ENCODE measurements around the gene PPIL4. TPM values are rescaled to one million over a fixed set of nuclear protein-coding genes. Genes with fewer than 3 reads are reported as not detected.
A peak's percentile ranks its signal among the peaks of the same experiment; 100 is the strongest.

PPIL4 gene
- total and polyA plus RNA-seq, 2 of the 13 experiments (the other 11 are each of a cell fraction or from before 2014, with no cell fraction given): 5.5 to 46.0 TPM

- peak; percentile 44; the same call in 1 of the 2 replicates for TF ChIP-seq ARID5B (CRISPR knock-in tag; IDR thresholded peaks at IDR 0.05)
- no peak for TF ChIP-seq HOXA7 (CRISPR knock-in tag; IDR thresholded peaks at IDR 0.05)
- peak; percentile 89 for TF ChIP-seq CEBPG (CRISPR knock-in tag; IDR thresholded peaks at IDR 0.05)
- peak; percentile 80 for TF ChIP-seq FOXA3 (CRISPR knock-in tag; IDR thresholded peaks at IDR 0.05)
- peak; percentile 85 for TF ChIP-seq CEBPB (IDR thresholded peaks at IDR 0.05; ENCODE audit: borderline replicate concordance, low read depth, low read length)
- no peak for TF ChIP-seq CERS6 (CRISPR knock-in tag; IDR thresholded peaks at IDR 0.05)
- TF ChIP-seq ATF3 (CRISPR knock-in tag; IDR thresholded peaks at IDR 0.05): peak; percentile 46; the same call in 1 of the 2 replicates
- TF ChIP-seq HOXA5 (CRISPR knock-in tag; IDR thresholded peaks at IDR 0.05): no peak
- peak; percentile 18; the same call in 1 of the 2 replicates for TF ChIP-seq HNF4A (CRISPR knock-in tag; IDR thresholded peaks at IDR 0.05)
- TF ChIP-seq HDAC1 (CRISPR knock-in tag; IDR thresholded peaks at IDR 0.05): no peak
- peak; percentile 21 for TF ChIP-seq TEAD3 (CRISPR knock-in tag; optimal IDR thresholded peaks at IDR 0.05; ENCODE audit: borderline replicate concordance)
- TF ChIP-seq TEAD2 (CRISPR knock-in tag; IDR thresholded peaks at IDR 0.05): no peak
- no peak for TF ChIP-seq PHB2 (IDR thresholded peaks at IDR 0.05; ENCODE audit: partially characterized antibody)
- TF ChIP-seq SOX13 (IDR thresholded peaks at IDR 0.05): no peak
- TF ChIP-seq SOX13 (CRISPR knock-in tag; conservative IDR thresholded peaks at IDR 0.05 in 1 of 2, IDR thresholded peaks at IDR 0.05 in 1 of 2): 0 out of 4 replicates have a peak, but pooled peaks of 1 of the 2 experiments have one; percentile 9
- no peak for TF ChIP-seq FOXP1 (IDR thresholded peaks at IDR 0.05)
- 0 out of 2 replicates have a peak, but pooled peaks have one; percentile 14 for TF ChIP-seq FOXP1 (CRISPR knock-in tag; IDR thresholded peaks at IDR 0.05)
- no peak for TF ChIP-seq ZNF749 (CRISPR knock-in tag; IDR thresholded peaks at IDR 0.05; ENCODE audit: borderline replicate concordance)
- TF ChIP-seq ATM (IDR thresholded peaks at IDR 0.05; ENCODE audit: borderline replicate concordance): no peak
- TF ChIP-seq PATZ1 (CRISPR knock-in tag; IDR thresholded peaks at IDR 0.05): no peak
- no peak for TF ChIP-seq TCF7 (IDR thresholded peaks at IDR 0.05; ENCODE audit: low read depth)
- TF ChIP-seq RAD21 (CRISPR knock-in tag; IDR thresholded peaks at IDR 0.05): no peak
- TF ChIP-seq MEF2D (CRISPR knock-in tag; IDR thresholded peaks at IDR 0.05): no peak
- TF ChIP-seq FOXA1 (IDR thresholded peaks at IDR 0.05): no peak
- peak; percentile 61; the same call in 1 of the 2 replicates for TF ChIP-seq FOXA1 (CRISPR knock-in tag; IDR thresholded peaks at IDR 0.05)
- no peak for TF ChIP-seq XRCC5 (optimal IDR thresholded peaks at IDR 0.05; ENCODE audit: low read length)
- TF ChIP-seq KDM3A (CRISPR knock-in tag; IDR thresholded peaks at IDR 0.05; ENCODE audit: low read depth): no peak
Observed at GRCh38 chr6:149497365-149497764, 48.5 kb downstream of the PPIL4 start (continued).
